MM.1S (cell line): Measurements from ENCODE around the gene OSBPL5.

Source experiments
- EZH2 ChIP-seq: fragments of 300-600 bp; sonication (generic); optimal IDR thresholded peaks from 2 replicates; pipeline ENCODE3; 2017; ENCODE audit warnings: low read depth, mild to moderate bottlenecking, antibody characterized with exemption, low read length, mixed read lengths
- TF ChIP-seq, protein P1 (sequence below): fragments of 300-600 bp; sonication (generic); IDR thresholded peaks from 2 replicates; pipeline ENCODE4 v1.5.1; 2016; ENCODE audit warnings: antibody characterized with exemption, low read length, mixed read lengths

DNA sequence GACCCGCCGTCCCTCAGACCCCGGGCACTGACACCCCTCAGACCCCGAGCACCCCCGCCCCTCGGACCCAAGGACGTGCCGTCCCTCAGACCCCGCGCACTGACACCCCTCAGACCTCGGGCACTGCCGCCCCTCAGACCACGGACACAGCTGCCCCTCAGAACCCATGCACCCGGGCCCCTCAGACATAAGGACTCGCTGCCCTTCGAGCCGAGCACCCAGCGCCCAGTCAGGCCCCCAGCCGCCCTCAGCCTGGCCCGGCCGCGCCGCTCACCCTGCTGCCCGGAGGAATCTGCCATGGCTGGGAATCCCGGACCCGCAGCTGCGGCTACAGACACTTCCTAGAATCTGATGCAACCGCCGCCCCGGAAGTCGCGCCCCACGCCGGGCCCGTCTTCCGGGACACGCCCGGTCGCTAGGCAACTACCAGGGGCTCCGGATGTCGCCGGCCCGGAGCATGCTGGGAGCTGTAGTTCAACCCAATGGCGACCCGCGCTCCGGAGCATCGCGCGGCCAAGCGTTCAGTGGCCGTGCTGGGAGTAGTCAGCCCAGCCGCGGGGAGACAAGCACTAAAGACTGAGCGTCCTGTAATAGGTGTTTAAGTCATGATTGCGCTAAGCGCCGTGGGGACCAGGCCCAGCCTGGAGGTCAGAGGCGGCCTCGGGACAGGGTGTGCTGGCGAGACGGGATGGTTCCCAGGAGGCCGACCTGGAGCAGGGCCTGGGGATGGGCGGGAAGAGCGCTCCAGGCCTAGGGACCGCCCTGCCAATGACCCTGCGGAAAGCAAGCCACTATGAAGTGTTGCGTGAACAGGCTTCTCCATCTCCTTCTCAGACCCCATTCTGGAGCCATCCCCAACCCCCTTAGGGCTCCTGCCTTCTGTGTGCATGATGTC lies 107.8 kb downstream of the OSBPL5 start, which contains the start of gene CARS1:
- TF ChIP-seq, protein P1, sequence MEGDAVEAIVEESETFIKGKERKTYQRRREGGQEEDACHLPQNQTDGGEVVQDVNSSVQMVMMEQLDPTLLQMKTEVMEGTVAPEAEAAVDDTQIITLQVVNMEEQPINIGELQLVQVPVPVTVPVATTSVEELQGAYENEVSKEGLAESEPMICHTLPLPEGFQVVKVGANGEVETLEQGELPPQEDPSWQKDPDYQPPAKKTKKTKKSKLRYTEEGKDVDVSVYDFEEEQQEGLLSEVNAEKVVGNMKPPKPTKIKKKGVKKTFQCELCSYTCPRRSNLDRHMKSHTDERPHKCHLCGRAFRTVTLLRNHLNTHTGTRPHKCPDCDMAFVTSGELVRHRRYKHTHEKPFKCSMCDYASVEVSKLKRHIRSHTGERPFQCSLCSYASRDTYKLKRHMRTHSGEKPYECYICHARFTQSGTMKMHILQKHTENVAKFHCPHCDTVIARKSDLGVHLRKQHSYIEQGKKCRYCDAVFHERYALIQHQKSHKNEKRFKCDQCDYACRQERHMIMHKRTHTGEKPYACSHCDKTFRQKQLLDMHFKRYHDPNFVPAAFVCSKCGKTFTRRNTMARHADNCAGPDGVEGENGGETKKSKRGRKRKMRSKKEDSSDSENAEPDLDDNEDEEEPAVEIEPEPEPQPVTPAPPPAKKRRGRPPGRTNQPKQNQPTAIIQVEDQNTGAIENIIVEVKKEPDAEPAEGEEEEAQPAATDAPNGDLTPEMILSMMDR, result no peak
- no peak for TF ChIP-seq EZH2
